Mucosa of rectum (tissue), 2 donors: Measurements from ENCODE around the gene PARD3B.
"Not testable (repeated sequence)": the region's sequence is repeated elsewhere in the genome, so short reads cannot be mapped to it uniquely, and the experiment has no call there.

Experiments used
- H3K27ac ChIP-seq, 2 donors: one replicate each; pipeline ENCODE4 v1.7.0; 2013; ENCODE audit warnings: inconsistent platforms in 2 of 2, low read depth in 2 of 2, low read length in 2 of 2
- H3K27me3 ChIP-seq, 2 donors: one replicate each; pipeline ENCODE4 v1.7.0; 2013; ENCODE audit warnings: low read length in 2 of 2; ENCODE audit not compliant: control insufficient read depth in 2 of 2, insufficient read depth in 2 of 2
- H3K36me3 ChIP-seq, 2 donors: one replicate each; pipeline ENCODE4 v1.7.0; 2013; ENCODE audit warnings: low read length in 2 of 2; ENCODE audit not compliant: control insufficient read depth in 2 of 2, insufficient read depth in 2 of 2
- H3K4me1 ChIP-seq, 2 donors: one replicate each; pipeline ENCODE4 v1.7.0; 2013; ENCODE audit warnings: low read length in 2 of 2, mild to moderate bottlenecking in 1 of 2; ENCODE audit not compliant: control insufficient read depth in 2 of 2, insufficient read depth in 2 of 2
- H3K4me3 ChIP-seq, 2 donors: one replicate each; pipeline ENCODE4 v1.7.0; 2013; ENCODE audit warnings: low read length in 2 of 2
- H3K9ac ChIP-seq, 2 donors: one replicate each; pipeline ENCODE4 v1.7.0; 2013; ENCODE audit warnings: low read length in 2 of 2, low read depth in 1 of 2, mild to moderate bottlenecking in 1 of 2
- H3K9me3 ChIP-seq, 2 donors: one replicate each; pipeline ENCODE4 v1.7.0; 2013; ENCODE audit warnings: low read length in 2 of 2; ENCODE audit not compliant: control insufficient read depth in 2 of 2
- donor health status: healthy.
- donor health status: Normal muscosa, but diverticular disease.

The PARD3B gene

DNA sequence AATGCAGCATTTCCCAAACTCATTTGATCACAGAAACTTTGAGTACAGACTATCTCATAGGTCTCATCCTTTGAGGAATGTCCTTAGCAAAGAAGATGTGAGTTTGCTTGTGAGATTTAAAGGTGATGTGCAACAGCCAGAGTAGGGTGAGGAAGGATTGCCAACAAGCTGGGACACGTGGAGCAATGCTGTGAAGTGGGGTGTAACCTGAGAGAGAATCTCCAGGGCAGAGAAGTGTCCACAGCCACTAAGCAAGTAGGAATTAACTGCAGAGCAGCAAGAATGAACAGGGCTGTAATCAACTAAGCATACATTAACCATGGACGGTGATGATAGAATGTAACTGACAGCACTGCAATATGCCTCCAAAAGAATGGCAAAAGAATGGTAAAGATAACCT lies 667.1 kb downstream of the PARD3B start:
- Histone ChIP-seq H3K4me3 (no peak overlapping the region), H3K4me1 (no peaks in the 10 kb centered on the region), H3K27me3 (no peaks in the 10 kb centered on the region), H3K9me3 (no peaks in the 10 kb centered on the region), H3K36me3 (no peaks in the 10 kb centered on the region), H3K27ac (no peak overlapping the region), H3K9ac (no peak overlapping the region)

DNA sequence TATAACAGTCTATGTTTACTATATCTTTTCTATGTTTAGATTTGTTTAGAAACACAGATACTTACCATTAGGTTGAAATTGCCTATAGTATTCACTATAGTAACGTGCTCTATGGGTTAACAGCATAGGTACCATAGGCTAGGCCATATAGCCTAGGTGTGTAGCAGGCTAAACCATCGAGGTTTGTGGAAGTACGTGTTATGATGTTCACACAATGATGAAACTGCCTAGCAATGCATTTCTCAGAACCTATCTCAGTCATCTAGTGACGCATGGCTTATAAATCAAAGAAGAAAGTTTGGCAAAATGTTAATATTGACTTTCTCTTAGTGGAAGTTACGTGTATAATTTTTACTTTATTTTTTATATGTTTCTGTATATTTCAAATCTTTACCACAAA lies 670.8 kb downstream of the PARD3B start:
- no peaks in the 10 kb centered on the region for H3K27me3 ChIP-seq
- no peak overlapping the region for H3K27ac ChIP-seq
- no peak overlapping the region for H3K9ac ChIP-seq
- H3K4me3 ChIP-seq, result no peak overlapping the region
- H3K4me1 ChIP-seq, result no peaks in the 10 kb centered on the region
- H3K36me3 ChIP-seq, result no peaks in the 10 kb centered on the region
- H3K9me3 ChIP-seq, result no peaks in the 10 kb centered on the region

DNA sequence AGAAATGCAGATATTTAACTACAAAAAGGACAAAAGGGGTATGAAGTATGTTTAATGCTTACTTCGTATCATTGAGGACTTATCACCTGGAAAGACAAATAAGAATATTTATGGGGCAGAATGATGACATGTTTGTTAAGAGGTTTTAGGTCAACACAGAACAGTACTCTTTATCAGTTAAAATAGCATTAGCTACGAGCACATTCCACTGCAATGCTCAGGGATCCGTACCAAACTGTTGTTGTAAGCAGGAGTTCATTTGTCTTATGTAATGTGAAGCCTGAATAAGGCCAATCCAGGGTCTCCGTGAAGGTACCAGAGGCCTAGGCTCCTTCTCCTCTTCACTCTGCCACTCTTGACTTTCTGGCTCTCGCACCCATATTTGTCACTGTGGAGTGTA lies 671.3 kb downstream of the PARD3B start:
- Histone ChIP-seq H3K27me3 (no peaks in the 10 kb centered on the region), H3K9ac (no peak overlapping the region), H3K36me3 (no peaks in the 10 kb centered on the region), H3K4me1 (no peaks in the 10 kb centered on the region), H3K9me3 (no peaks in the 10 kb centered on the region), H3K4me3 (no peak overlapping the region), H3K27ac (no peak overlapping the region)

DNA sequence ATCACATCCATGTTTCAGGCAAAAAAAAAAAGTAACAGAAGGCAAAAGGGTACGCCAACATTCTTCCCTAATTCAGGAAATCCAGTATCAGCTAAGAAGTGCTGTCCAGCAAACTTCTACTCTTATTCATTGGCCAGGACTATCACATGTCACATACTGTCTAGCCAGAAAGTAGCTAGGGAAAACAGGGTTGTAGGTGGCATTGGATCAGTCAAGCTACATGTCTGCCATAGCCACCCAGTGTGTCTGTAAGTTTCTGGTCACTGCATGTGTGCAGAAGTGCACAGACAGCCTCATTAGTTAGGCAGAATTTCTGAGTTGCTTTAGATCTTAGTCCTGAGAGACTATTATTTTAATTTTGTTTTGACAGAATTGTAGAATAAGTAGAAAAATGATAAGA lies 671.7 kb downstream of the PARD3B start:
- Histone ChIP-seq H3K4me3 (no peak overlapping the region), H3K4me1 (no peaks in the 10 kb centered on the region), H3K9ac (no peak overlapping the region), H3K9me3 (no peaks in the 10 kb centered on the region), H3K27me3 (no peaks in the 10 kb centered on the region), H3K27ac (no peak overlapping the region), H3K36me3 (no peaks in the 10 kb centered on the region)

DNA sequence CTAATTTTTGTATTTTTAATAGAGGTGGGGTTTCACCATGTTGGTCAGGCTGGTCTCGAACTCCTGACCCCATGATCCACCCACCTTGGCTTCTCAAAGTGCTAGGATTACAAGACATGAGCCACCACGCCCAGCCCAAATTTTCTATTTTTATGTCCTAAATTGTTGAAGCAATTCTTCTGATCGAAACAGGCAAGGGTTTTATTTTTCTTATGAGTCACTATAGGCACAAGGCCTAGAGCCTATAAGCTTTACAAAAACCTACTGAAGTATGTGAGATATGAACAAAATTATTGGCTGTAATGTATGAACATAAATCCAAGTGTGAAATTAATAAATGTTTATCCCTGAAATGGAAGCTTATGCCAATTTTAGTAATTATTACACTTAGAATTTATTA lies 672.8 kb downstream of the PARD3B start:
- no peaks in the 10 kb centered on the region for H3K9me3 ChIP-seq
- no peak overlapping the region for H3K4me3 ChIP-seq
- H3K27ac ChIP-seq, result no peak overlapping the region
- H3K4me1 ChIP-seq, result no peaks in the 10 kb centered on the region
- H3K27me3 ChIP-seq, result no peaks in the 10 kb centered on the region
- H3K9ac ChIP-seq, result no peak overlapping the region
- H3K36me3 ChIP-seq, result no peaks in the 10 kb centered on the region

DNA sequence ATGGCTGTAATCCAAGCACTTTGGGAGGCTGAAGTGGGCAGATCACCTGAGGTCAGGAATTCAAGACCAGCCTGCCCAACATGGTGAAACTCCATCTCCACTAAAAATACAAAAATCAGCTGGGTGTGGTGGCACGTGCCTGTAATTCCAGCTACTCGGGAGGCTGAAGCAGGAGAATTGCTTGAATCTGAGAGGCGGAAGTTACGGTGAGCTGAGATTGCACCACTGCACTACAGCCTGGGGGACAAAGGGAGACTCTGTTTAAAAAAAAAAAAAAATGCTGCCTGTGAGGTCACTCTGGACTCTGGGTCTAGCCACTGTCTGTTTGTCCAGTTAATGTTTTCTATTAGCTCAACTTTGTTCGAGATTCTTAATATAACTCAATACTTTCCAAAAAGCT lies 673.5 kb downstream of the PARD3B start:
- H3K36me3 ChIP-seq, H3K9me3 ChIP-seq, H3K27ac ChIP-seq, H3K4me1 ChIP-seq, H3K9ac ChIP-seq, H3K4me3 ChIP-seq, H3K27me3 ChIP-seq: not testable (repeated sequence)

DNA sequence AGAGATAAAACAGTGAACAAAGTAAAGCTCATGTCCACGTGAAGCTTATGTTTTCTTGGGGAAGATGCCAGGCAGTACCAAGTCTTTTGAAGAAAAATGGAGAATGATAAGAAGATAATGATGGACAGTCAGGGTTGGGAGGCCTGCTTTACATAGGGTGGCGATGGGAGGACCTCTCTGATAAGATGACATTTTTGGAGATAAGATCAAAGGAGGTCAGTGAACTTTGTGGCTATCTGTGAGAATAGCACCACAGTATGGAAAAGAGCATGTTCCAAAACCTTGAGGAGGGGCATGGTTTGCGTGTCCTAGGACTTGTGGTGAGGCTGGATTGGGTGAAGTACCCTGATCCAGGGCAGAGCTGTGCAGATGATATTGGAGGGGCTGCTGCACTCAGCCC lies 675.3 kb downstream of the PARD3B start:
- Histone ChIP-seq H3K4me3 (no peak overlapping the region), H3K27me3 (no peaks in the 10 kb centered on the region), H3K9me3 (no peaks in the 10 kb centered on the region), H3K4me1 (no peaks in the 10 kb centered on the region), H3K36me3 (no peaks in the 10 kb centered on the region), H3K27ac (no peak overlapping the region), H3K9ac (no peak overlapping the region)

DNA sequence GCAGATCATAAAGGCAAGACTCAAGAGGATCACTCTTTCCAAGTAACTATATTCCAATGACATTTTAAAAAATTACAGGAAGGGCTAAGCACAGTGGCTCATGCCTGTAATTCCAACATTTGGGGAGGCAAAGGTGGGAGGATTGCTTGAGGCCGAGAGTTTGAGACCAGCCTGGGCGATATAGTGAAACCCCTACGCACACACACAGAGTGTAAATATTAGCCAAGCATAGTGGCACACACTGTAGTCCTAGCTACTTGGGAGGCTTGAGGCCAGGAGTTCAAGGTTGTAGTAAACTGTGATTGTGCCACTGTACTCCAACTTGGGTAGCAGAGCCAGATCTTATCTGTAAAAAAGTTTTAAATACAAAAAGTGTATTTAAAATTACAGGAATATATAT lies 686.8 kb downstream of the PARD3B start:
- Histone ChIP-seq H3K9me3 (no peaks in the 10 kb centered on the region), H3K4me3 (no peak overlapping the region), H3K9ac (no peak overlapping the region), H3K27ac (no peak overlapping the region), H3K27me3 (no peaks in the 10 kb centered on the region), H3K4me1 (no peaks in the 10 kb centered on the region), H3K36me3 (peaks cover 0 to 3% of the 10 kb centered on the region in 2 donors)

DNA sequence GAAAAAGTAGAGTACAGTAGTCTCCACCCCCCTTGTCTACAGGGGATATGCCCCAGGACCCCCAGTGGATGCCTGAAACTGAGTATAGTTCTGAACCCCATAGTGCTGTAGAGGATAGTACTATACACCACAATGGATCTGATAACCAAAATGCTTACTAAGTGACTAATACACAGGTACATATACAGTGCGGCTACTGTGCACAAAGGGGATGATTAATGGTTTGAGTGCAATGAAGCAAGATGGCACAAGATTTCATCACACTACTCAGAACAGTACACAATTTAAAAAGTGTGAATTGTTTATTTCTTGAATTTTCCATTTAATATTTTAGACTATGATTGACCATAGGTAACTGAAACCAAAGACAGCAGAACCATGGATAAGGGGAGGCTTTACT lies 690.2 kb downstream of the PARD3B start:
- peaks cover 0 to 3% of the 10 kb centered on the region in 2 donors for H3K36me3 ChIP-seq
- no peak overlapping the region for H3K9ac ChIP-seq
- no peaks in the 10 kb centered on the region for H3K9me3 ChIP-seq
- no peak overlapping the region for H3K27ac ChIP-seq
- no peak overlapping the region for H3K4me3 ChIP-seq
- no peaks in the 10 kb centered on the region for H3K27me3 ChIP-seq
- no peaks in the 10 kb centered on the region for H3K4me1 ChIP-seq

DNA sequence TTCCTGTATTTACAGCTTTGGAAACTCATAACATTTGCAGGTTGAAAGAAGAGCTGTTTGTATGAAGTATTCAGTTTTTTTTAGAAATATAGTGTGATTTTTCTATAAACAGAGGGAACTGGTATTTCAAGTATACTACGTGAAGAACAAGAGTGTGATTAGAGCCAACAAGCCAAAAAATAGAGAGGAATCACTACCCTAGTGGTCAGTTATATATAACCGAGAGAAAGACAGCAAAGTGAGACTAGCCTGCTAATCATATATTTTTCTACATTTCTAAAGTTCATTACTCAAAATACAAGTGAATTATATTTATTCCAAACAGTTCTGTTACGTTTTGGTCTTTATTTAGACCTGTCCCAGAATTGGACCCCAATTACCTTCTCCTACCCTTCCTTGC lies 692.2 kb downstream of the PARD3B start:
- Histone ChIP-seq H3K9me3 (no peaks in the 10 kb centered on the region), H3K36me3 (no peaks in the 10 kb centered on the region)

DNA sequence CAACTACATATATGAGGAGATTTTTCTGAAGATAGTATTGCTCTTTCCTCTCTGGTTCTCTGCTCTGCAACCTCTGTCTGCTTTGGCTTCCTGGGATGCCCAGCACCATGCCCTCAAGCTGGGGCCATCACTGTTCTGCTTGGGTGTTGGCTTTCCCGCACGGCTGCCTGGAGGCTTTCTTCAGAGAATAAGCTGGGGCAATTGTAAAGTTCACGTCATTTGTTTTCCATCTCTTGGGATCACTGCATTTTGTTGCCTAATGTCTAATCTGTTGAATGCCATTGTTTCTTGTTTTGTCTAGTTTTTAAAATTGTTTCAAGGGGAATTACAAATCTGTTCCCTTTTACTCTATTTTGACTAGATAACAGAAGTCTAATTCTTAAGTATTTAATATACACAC lies 699.7 kb downstream of the PARD3B start:
- H3K36me3 ChIP-seq, result no peaks in the 10 kb centered on the region
- no peak overlapping the region for H3K4me3 ChIP-seq
- H3K9ac ChIP-seq, result no peak overlapping the region
- H3K27ac ChIP-seq, result no peak overlapping the region
- no peaks in the 10 kb centered on the region for H3K27me3 ChIP-seq
- H3K4me1 ChIP-seq, result no peaks in the 10 kb centered on the region
- H3K9me3 ChIP-seq, result no peaks in the 10 kb centered on the region

More for the DNA sequence above, 692.2 kb downstream of the PARD3B start:
- no peaks in the 10 kb centered on the region for H3K4me1 ChIP-seq
- H3K9ac ChIP-seq, result no peak overlapping the region
- H3K27me3 ChIP-seq, result no peaks in the 10 kb centered on the region
- no peak overlapping the region for H3K4me3 ChIP-seq
- H3K27ac ChIP-seq, result no peak overlapping the region
